Measurements from ENCODE around the gene GARIN5A. TPM values are rescaled to one million over a fixed set of nuclear protein-coding genes. Genes with fewer than 3 reads are reported as not detected.

GARIN5A gene
- polyA plus RNA-seq, 3 donors = 0.41 TPM; not detected in 2

GRCh38 chr19:50433201-50434180, 43.2 kb downstream of the GARIN5A start:
- Mint-ChIP-seq H3K4me1 (peaks cover 25% of the 10 kb centered on the region), H3K27me3 (ENCODE audit: low read depth in 3 of 3) (peaks cover 16 to 37% (median 32%) of the 10 kb centered on the region in 3 donors), H3K27ac (peak overlapping the region in 3 of 7 donors; percentile 3 to 14 (median 4)), H3K36me3 (no peaks in the 10 kb centered on the region), H3K9me3 (no peaks in the 10 kb centered on the region), H3K4me3 (peak overlapping the region in 1 of 2 donors; percentile 84)
- Histone ChIP-seq H3K79me2 (ENCODE audit: insufficient read depth, low read length) (no peaks in the 10 kb centered on the region), H3K4me3 (replicated peaks in 1 of 3; ENCODE audit: low read depth in 2 of 3, low read length in 3 of 3) (no peak overlapping the region), H3K27ac (ENCODE audit: low read depth in 1 of 2, low read length in 2 of 2) (no peak overlapping the region), H3K9me3 (replicated peaks in 1 of 2; ENCODE audit: control insufficient read depth in 1 of 2, insufficient read depth in 1 of 2, low read length in 2 of 2) (no peaks in the 10 kb centered on the region), H3K36me3 (replicated peaks in 1 of 2; ENCODE audit: control insufficient read depth in 1 of 2, insufficient read depth in 2 of 2, low read length in 2 of 2) (no peaks in the 10 kb centered on the region), H3K27me3 (ENCODE audit: control insufficient read depth in 2 of 2, insufficient read depth in 2 of 2, low read length in 2 of 2) (peaks cover 0 to 10% of the 10 kb centered on the region in 2 donors), H3K4me2 (replicated peaks; ENCODE audit: extremely low read depth, low read length, poor library complexity, severe bottlenecking) (no peak overlapping the region), H2AFZ (ENCODE audit: insufficient read depth, low read depth, low read length, poor library complexity, severe bottlenecking) (no peak overlapping the region), H3K9ac (ENCODE audit: insufficient read depth, low read length, poor library complexity, severe bottlenecking) (no peak overlapping the region), H3K4me1 (ENCODE audit: control insufficient read depth in 1 of 2, insufficient read depth in 2 of 2, low read length in 2 of 2) (peaks cover 18 to 26% of the 10 kb centered on the region in 2 donors), H4K20me1 (ENCODE audit: insufficient read depth, low read length) (no peaks in the 10 kb centered on the region)
- TF ChIP-seq CTCF (IDR thresholded peaks at IDR 0.05) = no peak
- DNase-seq = no peak
- 89% methylated on average over 15 of the region's 19 CpGs for WGBS (ENCODE audit: insufficient coverage)
- intact Hi-C loops (cut with micrococcal nuclease) = loop anchor here in 1 of 2 donors (5.0 kb wide), 1 partner anchor 46 kb away; no protein-coding TSS in a partner anchor

GRCh38 chr19:50432221-50433028, 44.2 kb downstream of the GARIN5A start, which contains the start of gene MYBPC2:
TSS of gene MYBPC2 (plus strand) at chr19:50432892. CDS start at chr19:50432954, 62 bp downstream.
- H3K4me3 ChIP-seq (replicated peaks in 1 of 3; ENCODE audit: low read depth in 2 of 3, low read length in 3 of 3) = peak within 1 kb of the TSS; percentile 53 to 65 (median 55)
- H3K9me3 Mint-ChIP-seq = no peaks in the 10 kb centered on the region
- H3K36me3 Mint-ChIP-seq = no peaks in the 10 kb centered on the region
- peak in 1 of 3 donors; percentile 24 for DNase-seq
- H2AFZ ChIP-seq (ENCODE audit: insufficient read depth, low read depth, low read length, poor library complexity, severe bottlenecking) = peak within 1 kb of the TSS; percentile 83
- H3K79me2 ChIP-seq (ENCODE audit: insufficient read depth, low read length) = no peaks in the 10 kb centered on the region
- peak within 1 kb of the TSS; percentile 71 for H3K27ac ChIP-seq (ENCODE audit: low read depth in 1 of 2, low read length in 2 of 2)
- H3K9me3 ChIP-seq (replicated peaks in 1 of 2; ENCODE audit: control insufficient read depth in 1 of 2, insufficient read depth in 1 of 2, low read length in 2 of 2) = no peaks in the 10 kb centered on the region
- H3K36me3 ChIP-seq (replicated peaks in 1 of 2; ENCODE audit: control insufficient read depth in 1 of 2, insufficient read depth in 2 of 2, low read length in 2 of 2) = no peaks in the 10 kb centered on the region
- H3K27me3 Mint-ChIP-seq (ENCODE audit: low read depth in 3 of 3) = peaks cover 14 to 32% (median 31%) of the 10 kb centered on the region in 3 donors
- H3K27ac Mint-ChIP-seq = peak within 1 kb of the TSS; percentile 94 to 98 (median 96)
- peaks cover 0 to 10% of the 10 kb centered on the region in 2 donors for H3K27me3 ChIP-seq (ENCODE audit: control insufficient read depth in 2 of 2, insufficient read depth in 2 of 2, low read length in 2 of 2)
- peak within 1 kb of the TSS; percentile 52 for H3K9ac ChIP-seq (ENCODE audit: insufficient read depth, low read length, poor library complexity, severe bottlenecking)
- H3K4me2 ChIP-seq (replicated peaks; ENCODE audit: extremely low read depth, low read length, poor library complexity, severe bottlenecking) = peak within 1 kb of the TSS; percentile 83
- H3K4me3 Mint-ChIP-seq = peak within 1 kb of the TSS; percentile 82 to 96
- no peaks in the 10 kb centered on the region for H4K20me1 ChIP-seq (ENCODE audit: insufficient read depth, low read length)
- peaks cover 29% of the 10 kb centered on the region for H3K4me1 Mint-ChIP-seq
- 2% methylated on average over 35 of the region's 40 CpGs for WGBS (ENCODE audit: insufficient coverage)
- intact Hi-C loops (cut with micrococcal nuclease) = loop anchor here in 1 of 2 donors (5.0 kb wide), 1 partner anchor 45 kb away; no protein-coding TSS in a partner anchor
- H3K4me1 ChIP-seq (ENCODE audit: control insufficient read depth in 1 of 2, insufficient read depth in 2 of 2, low read length in 2 of 2) = peaks cover 27 to 36% of the 10 kb centered on the region in 2 donors
- TF ChIP-seq CTCF (IDR thresholded peaks at IDR 0.05) = no peak

Measured in CD14-positive monocyte (primary cell).